ENCODE data around the gene CBFB. TPM values are rescaled to one million over a fixed set of nuclear protein-coding genes. Genes with fewer than 3 reads are reported as not detected.

The CBFB gene
- total and polyA plus RNA-seq, 12 donors = 13.0 to 41.2 (median 27.1) TPM

GRCh38 chr16:67129422-67129821 is 100.5 kb downstream of the CBFB start:
- Histone ChIP-seq H3K4me3 (no peak overlapping the region), H3K9me3 (replicated peaks in 1 of 3) (no peaks in the 10 kb centered on the region), H3K36me3 (replicated peaks in 1 of 2) (peaks cover 0 to 59% of the 10 kb centered on the region in 2 donors), H3K27me3 (no peaks in the 10 kb centered on the region), H3K4me1 (replicated peaks in 1 of 2) (no peaks in the 10 kb centered on the region), H3K27ac (no peak overlapping the region)
- intact Hi-C loops (cut with DNase I) = no loop called here
- DNase-seq = no peak
- 85 to 98% (median 95%) methylated on average over 2 to 3 of the region's 3 CpGs for WGBS, 4 donors
- TF ChIP-seq CTCF (IDR thresholded peaks at IDR 0.05) = no peak
- TF ChIP-seq POLR2A (IDR thresholded peaks at IDR 0.05) = no peak

- intact Hi-C loops (cut with DNase I) = no loop called here
- H3K4me1 ChIP-seq (replicated peaks in 1 of 2) = no peaks in the 10 kb centered on the region
- DNase-seq = no peak
- no peaks in the 10 kb centered on the region for H3K9me3 ChIP-seq (replicated peaks in 1 of 3)
- no peak overlapping the region for H3K4me3 ChIP-seq
- WGBS, 4 donors = 51 to 64% (median 54%) methylated on average over 2 to 3 of the region's 3 CpGs
- no peak for TF ChIP-seq CTCF (IDR thresholded peaks at IDR 0.05)
- no peak for TF ChIP-seq POLR2A (IDR thresholded peaks at IDR 0.05)
- H3K27me3 ChIP-seq = no peaks in the 10 kb centered on the region
- peaks cover 0 to 90% of the 10 kb centered on the region in 2 donors for H3K36me3 ChIP-seq (replicated peaks in 1 of 2)
- no peak overlapping the region for H3K27ac ChIP-seq
Measured at GRCh38 chr16:67137605-67138004, 108.7 kb downstream of the CBFB start.

GRCh38 chr16:67141391-67141790 is 112.4 kb downstream of the CBFB start:
- Histone ChIP-seq H3K36me3 (replicated peaks in 1 of 2) (peaks cover 0 to 90% of the 10 kb centered on the region in 2 donors), H3K27ac (no peak overlapping the region), H3K4me3 (no peak overlapping the region), H3K9me3 (replicated peaks in 1 of 3) (no peaks in the 10 kb centered on the region), H3K4me1 (replicated peaks in 1 of 2) (no peaks in the 10 kb centered on the region), H3K27me3 (no peaks in the 10 kb centered on the region)
- DNase-seq = no peak
- intact Hi-C loops (cut with DNase I) = no loop called here
- WGBS, 4 donors = 96 to 98% (median 97%) methylated on average over 5 to 13 of the region's 13 CpGs
- no peak for TF ChIP-seq POLR2A (IDR thresholded peaks at IDR 0.05)
- TF ChIP-seq CTCF (IDR thresholded peaks at IDR 0.05) = no peak

GRCh38 chr16:67142342-67142741 is 113.4 kb downstream of the CBFB start:
- no peak for TF ChIP-seq CTCF (IDR thresholded peaks at IDR 0.05)
- no peak for TF ChIP-seq POLR2A (IDR thresholded peaks at IDR 0.05)
- Histone ChIP-seq H3K4me1 (replicated peaks in 1 of 2) (no peaks in the 10 kb centered on the region), H3K4me3 (no peak overlapping the region), H3K27me3 (no peaks in the 10 kb centered on the region), H3K9me3 (replicated peaks in 1 of 3) (no peaks in the 10 kb centered on the region), H3K36me3 (replicated peaks in 1 of 2) (peaks cover 0 to 90% of the 10 kb centered on the region in 2 donors), H3K27ac (no peak overlapping the region)
- DNase-seq = no peak
- intact Hi-C loops (cut with DNase I) = no loop called here
- 60 to 97% (median 94%) methylated on average over 1 to 9 of the region's 9 CpGs; no CpG with 5 or more reads in 1 of the 4 donors for WGBS, 4 donors

All from adrenal gland (tissue), 12 donors.